DOHH2 (cell line): Measurements from ENCODE around the gene FAM72D.
"Not testable (repeated sequence)": the region's sequence is repeated elsewhere in the genome, so short reads cannot be mapped to it uniquely, and the experiment has no call there.

ENCODE experiments used
- CTCF ChIP-seq: fragments of 200-600 bp; sonication (generic); IDR thresholded peaks from one replicate; pipeline ENCODE4 v1.5.1; 2014; ENCODE audit warnings: antibody characterized with exemption, mild to moderate bottlenecking, low read depth, low read length; ENCODE audit not compliant: poor library complexity, severe bottlenecking
- EZH2phosphoT487 ChIP-seq: fragments of 200-600 bp; sonication (generic); IDR thresholded peaks from 2 replicates; pipeline ENCODE4 v1.6.1; 2017; ENCODE audit warnings: borderline replicate concordance, mild to moderate bottlenecking, antibody characterized with exemption, low read length, moderate library complexity, mixed read lengths

DNA sequence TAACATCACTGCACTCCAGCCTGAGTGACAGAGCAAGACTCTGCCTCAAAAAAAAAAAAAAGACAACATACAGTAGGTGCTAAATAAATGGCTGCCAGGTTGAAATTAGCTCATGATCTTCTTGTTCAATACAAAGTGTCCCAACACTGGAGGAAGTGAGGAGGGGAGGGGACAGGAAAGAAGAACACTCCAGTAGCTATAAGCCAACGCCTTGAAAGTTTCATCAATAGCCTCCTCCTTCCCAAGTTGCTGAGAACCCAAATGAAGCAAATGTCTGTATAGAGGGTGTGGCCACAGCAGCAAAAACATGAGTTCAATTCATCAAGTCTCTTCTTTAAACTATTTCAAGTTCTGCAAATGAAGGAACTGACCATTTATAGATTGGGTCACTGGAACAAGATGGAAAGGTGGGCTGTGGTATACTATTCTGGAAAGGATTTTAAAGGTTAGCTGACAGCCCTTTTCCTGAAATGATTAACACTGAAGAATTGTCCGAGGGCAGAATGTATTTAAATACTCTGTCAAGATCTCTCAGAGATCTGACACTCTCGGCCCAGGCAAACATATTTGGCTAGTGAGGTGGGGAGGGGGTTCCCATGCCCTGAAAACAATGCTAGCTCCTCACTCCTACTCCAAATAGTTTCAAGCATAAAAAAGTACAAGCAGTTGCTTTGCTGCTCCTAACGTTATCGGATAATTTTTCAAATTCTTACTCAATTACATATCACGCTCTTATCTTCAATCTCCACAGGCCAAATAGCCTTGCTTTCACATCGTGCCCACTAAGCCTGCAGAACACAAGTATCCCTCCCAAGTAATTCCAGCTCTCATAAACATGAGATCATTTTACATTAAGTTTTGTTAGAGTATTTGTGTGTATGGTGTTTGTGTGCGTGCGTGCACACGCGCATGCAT, 17.6 kb upstream of the FAM72D start:
- not testable (repeated sequence) for TF ChIP-seq CTCF, EZH2phosphoT487
